GM23338 (cell line): ENCODE data around the gene PAK1.

Source experiments
- CREB1 ChIP-seq: fragments of 250-450 bp; sonication (Bioruptor Pico); IDR thresholded peaks from 2 replicates; pipeline ENCODE4 v1.5.0; 2020; ENCODE audit warnings: low read depth, mild to moderate bottlenecking, moderate library complexity
- CTCF ChIP-seq, 2 experiments: fragments of 200-600 bp in 1 of 2; sonication (generic) in 1 of 2; conservative IDR thresholded peaks; 2 replicates each; pipeline versions ENCODE4 v1.5.1 to v1.6.1; 2016 to 2017; ENCODE audit warnings: antibody characterized with exemption in 2 of 2, low read depth in 2 of 2, mild to moderate bottlenecking in 2 of 2, moderate library complexity in 1 of 2
- ETS1 ChIP-seq: IDR thresholded peaks from 2 replicates; pipeline ENCODE4 v1.6.1; 2016; ENCODE audit warnings: antibody characterized with exemption
- EZH2 ChIP-seq: fragments of 200-600 bp; sonication (generic); IDR thresholded peaks from one replicate; pipeline ENCODE4 v1.8.0; 2017; ENCODE audit warnings: antibody characterized with exemption, mild to moderate bottlenecking, low read depth; ENCODE audit not compliant: unreplicated experiment
- EZH2phosphoT487 ChIP-seq: fragments of 200-600 bp; sonication (generic); IDR thresholded peaks from one replicate; pipeline ENCODE4 v1.8.1; 2018; ENCODE audit warnings: antibody characterized with exemption; ENCODE audit not compliant: unreplicated experiment
- JUNB ChIP-seq: IDR thresholded peaks from one replicate; pipeline ENCODE4 v1.6.1; 2016; ENCODE audit warnings: antibody characterized with exemption; ENCODE audit not compliant: unreplicated experiment
- POLR2AphosphoS5 ChIP-seq: IDR thresholded peaks from 2 replicates; pipeline ENCODE4 v1.6.1; 2016; ENCODE audit warnings: antibody characterized with exemption, low read depth
- REST ChIP-seq: IDR thresholded peaks from one replicate; pipeline ENCODE4 v1.6.1; 2018; ENCODE audit warnings: antibody characterized with exemption; ENCODE audit not compliant: unreplicated experiment
- ZNF114 ChIP-seq: fragments of 250-450 bp; sonication (Bioruptor Pico); IDR thresholded peaks from 2 replicates; pipeline ENCODE4 v1.5.0; 2020; ENCODE audit warnings: mild to moderate bottlenecking, moderate library complexity
- ZNF331 ChIP-seq: fragments of 250-450 bp; sonication (Bioruptor Pico); IDR thresholded peaks from 2 replicates; pipeline ENCODE4 v1.5.0; 2020; ENCODE audit warnings: low read depth, mild to moderate bottlenecking, moderate library complexity

GRCh38 chr11:77299528-77299993 lies 174.3 kb downstream of the PAK1 start:
- TF ChIP-seq CTCF (conservative IDR thresholded peaks at IDR 0.05; ENCODE audit: low read depth in 2 of 2), result no peak
- TF ChIP-seq POLR2AphosphoS5, result no peak
- no peak for TF ChIP-seq EZH2
- TF ChIP-seq ZNF114 (CRISPR knock-in tag), result no peak
- no peak for TF ChIP-seq REST
- no peak for TF ChIP-seq CREB1 (CRISPR knock-in tag)
- no peak for TF ChIP-seq EZH2phosphoT487
- no peak for TF ChIP-seq JUNB
- no peak for TF ChIP-seq ZNF331
- no peak for TF ChIP-seq ETS1
